NCI-H2107 treated with DMSO at 0.1 percent for 48 hours (cell line): ENCODE measurements around the gene RP9.

Experiments
- DNase-seq: peaks from one replicate; lab custom pipeline; 2025; ENCODE audit not compliant: unreplicated experiment; lab: John Stamatoyannopoulos, UW

Gene RP9

GRCh38 chr7:33109005-33109757, at the start of gene RP9:
Gene RP9 (minus strand): TSS chr7:33109404. CDS start chr7:33109372, 32 bp downstream.
- peak; percentile 56 for DNase-seq

GRCh38 chr7:33157781-33158180, 48.6 kb upstream of the RP9 start:
- no peak for DNase-seq

- no peak for DNase-seq
Measured at GRCh38 chr7:33157311-33157710, 48.1 kb upstream of the RP9 start.

- no peak for DNase-seq
Measured at GRCh38 chr7:33156441-33156840, 47.2 kb upstream of the RP9 start.

- DNase-seq: no peak
Measured at GRCh38 chr7:33155811-33156210, 46.6 kb upstream of the RP9 start.

GRCh38 chr7:33152087-33152486, 42.9 kb upstream of the RP9 start:
- no peak for DNase-seq

GRCh38 chr7:33145156-33145555, 36.0 kb upstream of the RP9 start:
- no peak for DNase-seq

- DNase-seq: no peak
Measured at GRCh38 chr7:33143996-33144718, 35.0 kb upstream of the RP9 start.

GRCh38 chr7:33142585-33142984, 33.4 kb upstream of the RP9 start:
- no peak for DNase-seq

GRCh38 chr7:33137103-33137502, 27.9 kb upstream of the RP9 start:
- no peak for DNase-seq

GRCh38 chr7:33130184-33130583, 21.0 kb upstream of the RP9 start:
- DNase-seq: no peak

- peak; percentile 32 for DNase-seq
Measured at GRCh38 chr7:33129806-33130153, 20.6 kb upstream of the RP9 start.

GRCh38 chr7:33128990-33129805, 20.0 kb upstream of the RP9 start, which contains the start of gene BBS9:
Gene BBS9 (plus strand): TSS chr7:33129564. CDS start chr7:33146253, 16,689 bp downstream.
- DNase-seq: peak; percentile 95

- no peak for DNase-seq
Measured at GRCh38 chr7:33128631-33128989, 19.4 kb upstream of the RP9 start.

GRCh38 chr7:33127085-33127484, 17.9 kb upstream of the RP9 start:
- DNase-seq: no peak

GRCh38 chr7:33118383-33118782, 9.2 kb upstream of the RP9 start:
- no peak for DNase-seq

GRCh38 chr7:33114976-33115375, 5.8 kb upstream of the RP9 start:
- no peak for DNase-seq

- no peak for DNase-seq
Measured at GRCh38 chr7:33111614-33112013, 2.4 kb upstream of the RP9 start.

- DNase-seq: no peak
Measured at GRCh38 chr7:33109758-33110238, 594 bp upstream of the RP9 start.

- no peak for DNase-seq
Measured at GRCh38 chr7:33108554-33109004, 625 bp downstream of the RP9 start.
